HEK293T (cell line): ENCODE results near the gene CAMSAP1.

Experiments
- ARNT ChIP-seq: fragments of 450-650 bp; IDR thresholded peaks from 2 replicates; pipeline ENCODE4 v1.6.1; 2017; ENCODE audit warnings: mild to moderate bottlenecking
- ELF4 ChIP-seq: fragments of 450-650 bp; IDR thresholded peaks from 2 replicates; pipeline ENCODE4 v1.6.1; 2017; ENCODE audit warnings: antibody characterized with exemption
- FOXK2 ChIP-seq: fragments of 450-650 bp; IDR thresholded peaks from 2 replicates; pipeline ENCODE4 v1.6.1; 2016; ENCODE audit warnings: mild to moderate bottlenecking
- FOXM1 ChIP-seq: fragments of 450-650 bp; IDR thresholded peaks from 2 replicates; pipeline ENCODE4 v1.6.1; 2017; ENCODE audit warnings: mild to moderate bottlenecking, borderline replicate concordance
- HDGF ChIP-seq: fragments of 450-650 bp; IDR thresholded peaks from 2 replicates; pipeline ENCODE4 v1.6.1; 2017; ENCODE audit warnings: antibody characterized with exemption, borderline replicate concordance
- LEF1 ChIP-seq: fragments of 450-650 bp; IDR thresholded peaks from 2 replicates; pipeline ENCODE4 v1.6.1; 2017; ENCODE audit warnings: mild to moderate bottlenecking, borderline replicate concordance
- SP1 ChIP-seq: fragments of 450-650 bp; IDR thresholded peaks from 2 replicates; pipeline ENCODE4 v1.6.1; 2017
- SUZ12 ChIP-seq: fragments of 450-650 bp; IDR thresholded peaks from 2 replicates; pipeline ENCODE4 v1.6.1; 2016; ENCODE audit warnings: mild to moderate bottlenecking
- TARDBP ChIP-seq: fragments of 450-650 bp; IDR thresholded peaks from 2 replicates; pipeline ENCODE4 v1.6.1; 2016
- TF ChIP-seq, protein P1 (sequence below): fragments of 450-650 bp; IDR thresholded peaks from 2 replicates; pipeline ENCODE4 v1.6.1; 2016

DNA sequence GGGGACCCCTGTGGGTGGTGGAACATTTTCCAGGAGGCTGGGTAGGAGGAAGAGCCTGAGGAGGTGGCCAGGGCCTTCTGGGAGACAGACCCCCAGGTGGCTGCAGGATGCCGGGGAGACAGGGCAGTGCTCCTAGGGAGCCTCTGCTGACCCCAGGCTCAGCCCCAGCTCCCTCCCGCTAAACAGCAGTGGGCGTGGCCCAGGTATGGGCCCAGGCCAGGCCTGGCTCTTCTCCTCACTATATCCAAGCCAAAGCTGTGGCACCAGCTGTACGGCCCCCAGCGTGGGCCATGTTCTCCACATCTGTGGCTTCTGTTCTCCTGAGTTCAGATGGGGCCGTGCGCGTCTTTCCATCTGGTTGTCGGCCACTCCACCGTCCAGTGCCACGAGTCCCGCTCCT lies 146.9 kb downstream of the CAMSAP1 start:
- TF ChIP-seq FOXK2: no peak
- no peak for TF ChIP-seq SP1
- no peak for TF ChIP-seq ARNT
- TF ChIP-seq ELF4: no peak
- TF ChIP-seq SUZ12: no peak
- TF ChIP-seq FOXM1: no peak
- TF ChIP-seq, protein P1, sequence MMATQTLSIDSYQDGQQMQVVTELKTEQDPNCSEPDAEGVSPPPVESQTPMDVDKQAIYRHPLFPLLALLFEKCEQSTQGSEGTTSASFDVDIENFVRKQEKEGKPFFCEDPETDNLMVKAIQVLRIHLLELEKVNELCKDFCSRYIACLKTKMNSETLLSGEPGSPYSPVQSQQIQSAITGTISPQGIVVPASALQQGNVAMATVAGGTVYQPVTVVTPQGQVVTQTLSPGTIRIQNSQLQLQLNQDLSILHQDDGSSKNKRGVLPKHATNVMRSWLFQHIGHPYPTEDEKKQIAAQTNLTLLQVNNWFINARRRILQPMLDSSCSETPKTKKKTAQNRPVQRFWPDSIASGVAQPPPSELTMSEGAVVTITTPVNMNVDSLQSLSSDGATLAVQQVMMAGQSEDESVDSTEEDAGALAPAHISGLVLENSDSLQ: no peak
- no peak for TF ChIP-seq LEF1
- no peak for TF ChIP-seq HDGF
- no peak for TF ChIP-seq TARDBP
